Measurements from ENCODE around the gene SLC16A13.
"Not testable (repeated sequence)": the region's sequence is repeated elsewhere in the genome, so short reads cannot be mapped to it uniquely, and the experiment has no call there.

The SLC16A13 gene

GRCh38 chr17:7068268-7068667 is 32.5 kb downstream of the SLC16A13 start:
- no peak for DNase-seq

GRCh38 chr17:7070712-7071111 is 34.9 kb downstream of the SLC16A13 start:
- DNase-seq = no peak

- DNase-seq = no peak
Observed at GRCh38 chr17:7072406-7072805, 36.6 kb downstream of the SLC16A13 start.

GRCh38 chr17:7074931-7075330 is 39.1 kb downstream of the SLC16A13 start:
- DNase-seq = no peak

GRCh38 chr17:7077911-7078546 is 42.2 kb downstream of the SLC16A13 start:
- DNase-seq = no peak

GRCh38 chr17:7078711-7079110 is 42.9 kb downstream of the SLC16A13 start:
- DNase-seq = no peak

- no peak for DNase-seq
Observed at GRCh38 chr17:7079581-7080455, 44.0 kb downstream of the SLC16A13 start, which contains the start of gene CLEC10A. TSS of gene CLEC10A (minus strand) at chr17:7080251. CDS start at chr17:7078812, 1,439 bp downstream.

- DNase-seq = no peak
Observed at GRCh38 chr17:7080456-7081041, 44.7 kb downstream of the SLC16A13 start.

- DNase-seq = no peak
Observed at GRCh38 chr17:7081341-7082062, 45.7 kb downstream of the SLC16A13 start.

- no peak for DNase-seq
Observed at GRCh38 chr17:7083592-7083991, 47.8 kb downstream of the SLC16A13 start.

GRCh38 chr17:7084088-7084487 is 48.3 kb downstream of the SLC16A13 start:
- no peak for DNase-seq

GRCh38 chr17:7088442-7088841 is 52.6 kb downstream of the SLC16A13 start:
- not testable (repeated sequence) for DNase-seq

- DNase-seq = not testable (repeated sequence)
Observed at GRCh38 chr17:7089570-7089969, 53.8 kb downstream of the SLC16A13 start.

All from NCI-H2171 (cell line).